CD4-positive, alpha-beta T cell treated with Interleukin-6 for 4 hours (primary cell): ENCODE results near the gene LCMT2.
A peak's percentile ranks its signal among the peaks of the same experiment; 100 is the strongest.
"Not testable (repeated sequence)": the region's sequence is repeated elsewhere in the genome, so short reads cannot be mapped to it uniquely, and the experiment has no call there.

ENCODE experiments used
- DNase-seq: peaks from one replicate; pipeline ENCODE4 v3.0.0-alpha.2; 2020; ENCODE audit warnings: mixed read lengths

The LCMT2 gene

DNA sequence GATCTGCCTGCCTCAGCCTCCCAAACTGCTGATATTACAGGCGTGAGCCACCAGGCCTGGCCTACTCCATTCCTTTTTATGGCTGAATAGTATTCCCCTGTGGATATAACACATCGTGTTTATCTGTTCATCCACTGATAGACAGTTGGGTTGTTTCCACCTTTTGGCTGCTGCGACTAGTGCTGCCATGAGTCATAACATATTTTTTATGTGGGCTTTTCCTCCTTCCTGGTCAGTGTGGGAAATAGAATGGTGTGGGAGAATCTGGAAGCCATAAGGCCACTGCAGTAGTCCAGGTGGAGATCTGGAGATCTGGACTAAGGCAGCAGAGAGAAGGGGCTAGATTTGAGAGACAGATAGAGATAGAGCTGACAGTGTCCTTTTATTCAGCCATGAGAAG, 16.2 kb downstream of the LCMT2 start:
- no peak for DNase-seq

DNA sequence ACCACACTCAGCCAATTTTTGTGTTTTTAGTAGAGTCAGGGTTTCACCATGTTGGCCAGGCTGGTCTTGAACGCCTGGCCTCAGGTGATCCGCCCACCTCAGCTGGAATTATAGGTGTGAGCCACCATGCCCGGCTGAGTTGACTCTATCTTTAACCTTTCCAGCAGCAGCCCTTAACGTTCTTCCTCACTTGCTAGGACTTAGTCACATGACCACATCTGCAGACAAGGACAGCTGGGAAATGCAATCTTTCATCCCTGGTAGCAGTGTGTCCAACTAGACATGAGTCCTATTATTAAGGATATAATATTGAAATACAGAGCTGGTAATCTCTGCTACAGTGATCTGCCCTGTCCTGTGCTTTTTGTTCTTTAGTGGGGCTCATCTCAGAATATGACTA, 18.0 kb downstream of the LCMT2 start:
- no peak for DNase-seq

DNA sequence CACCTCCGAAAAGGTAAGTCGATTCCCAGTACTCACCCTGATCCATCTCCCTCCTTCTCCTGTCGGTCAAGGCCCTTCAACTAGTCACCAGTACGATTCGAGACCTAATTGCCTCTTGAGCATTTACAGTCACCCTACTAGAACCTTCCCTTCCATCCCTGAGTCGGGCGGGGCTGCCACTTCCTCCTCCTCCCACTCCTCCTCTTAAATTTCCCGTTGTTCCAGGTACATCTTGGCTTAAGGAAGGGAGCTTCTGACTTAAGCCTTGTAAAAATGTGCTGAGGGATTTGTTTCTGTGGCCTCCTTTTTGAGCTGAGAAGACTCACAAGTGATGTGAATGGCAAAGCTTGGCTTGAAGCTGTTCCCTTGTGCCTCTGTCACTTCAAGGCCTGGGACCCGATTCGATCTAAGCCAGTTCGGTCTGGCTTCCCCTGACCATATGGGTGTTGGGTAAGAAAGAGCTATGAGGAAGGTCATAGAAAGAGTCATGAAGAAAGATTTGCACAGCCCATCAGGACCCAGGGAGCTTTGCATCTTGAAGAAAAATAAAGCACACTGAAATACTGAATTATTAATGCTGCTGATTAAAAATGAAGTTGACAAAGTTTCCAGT, 28.1 kb downstream of the LCMT2 start, which contains the start of gene TGM7:
TSS of gene TGM7 (minus strand) at position 51 of the 613 bp plus-strand sequence.
- DNase-seq, result no peak

DNA sequence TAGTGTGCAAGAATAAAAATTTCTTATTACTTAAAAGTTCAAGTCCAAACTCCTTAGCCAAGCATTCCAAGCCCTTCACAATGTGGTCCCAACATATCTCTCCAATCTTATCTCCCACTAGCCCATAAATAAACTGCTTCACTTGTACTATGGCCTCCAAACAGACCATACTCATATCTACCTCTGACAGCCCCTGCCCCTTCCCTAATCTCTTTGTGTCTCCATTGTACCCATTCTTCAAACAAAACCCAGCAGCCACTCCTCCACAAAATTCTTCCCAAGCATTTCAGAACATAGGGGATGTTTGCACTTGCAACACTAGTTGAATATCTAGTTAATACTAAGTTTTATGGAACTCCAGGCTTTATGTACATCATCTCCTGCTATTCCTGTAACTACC, 30.5 kb downstream of the LCMT2 start:
- no peak for DNase-seq

DNA sequence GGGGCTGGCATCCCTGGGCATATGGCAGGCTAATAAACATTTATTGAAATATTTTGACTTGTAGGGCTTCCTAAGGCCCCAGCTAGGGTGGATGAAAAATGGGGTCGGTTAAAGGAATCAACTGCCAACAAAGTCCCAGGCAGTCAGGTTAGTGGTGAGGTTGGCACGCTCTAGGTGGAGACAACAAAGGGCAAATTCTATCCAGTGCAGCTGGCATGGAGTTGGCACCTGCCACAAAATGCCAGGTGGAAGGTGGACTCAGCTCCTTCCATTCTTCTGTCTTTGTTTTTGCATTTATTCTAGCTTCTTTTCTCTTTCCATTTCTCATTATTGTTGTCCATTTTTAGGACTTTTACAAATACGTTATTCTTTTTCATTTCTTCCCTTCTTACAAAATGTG, 31.0 kb downstream of the LCMT2 start:
- DNase-seq, result no peak

DNA sequence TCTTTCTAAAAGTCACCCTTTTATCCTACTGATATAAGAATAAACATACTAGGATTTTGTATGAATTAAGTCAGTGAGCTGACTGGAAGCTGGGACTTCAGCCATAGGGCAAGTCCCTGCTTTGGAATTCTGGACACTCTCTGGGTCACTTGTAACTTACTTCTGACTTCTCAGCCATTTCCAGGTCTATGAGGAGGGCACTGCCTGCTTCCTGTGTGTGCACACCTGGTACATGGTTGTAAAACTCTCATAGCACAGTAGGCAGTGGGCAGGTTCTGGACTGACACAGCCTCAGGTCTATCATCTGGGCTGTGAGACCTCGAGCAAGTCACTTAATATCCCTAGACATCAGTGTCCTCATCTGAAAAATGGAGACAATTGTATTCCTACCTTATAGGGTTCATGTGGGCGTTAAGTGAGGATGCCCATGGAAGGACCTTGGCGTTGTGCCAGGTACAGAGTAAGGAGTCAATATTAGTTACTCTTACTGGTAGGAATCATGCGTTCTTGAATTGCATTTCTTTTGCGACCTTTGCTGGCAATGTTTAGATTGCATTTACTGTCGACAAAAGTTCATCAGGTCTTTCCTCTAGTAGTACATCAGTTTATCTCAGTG, 36.2 kb downstream of the LCMT2 start:
- no peak for DNase-seq

DNA sequence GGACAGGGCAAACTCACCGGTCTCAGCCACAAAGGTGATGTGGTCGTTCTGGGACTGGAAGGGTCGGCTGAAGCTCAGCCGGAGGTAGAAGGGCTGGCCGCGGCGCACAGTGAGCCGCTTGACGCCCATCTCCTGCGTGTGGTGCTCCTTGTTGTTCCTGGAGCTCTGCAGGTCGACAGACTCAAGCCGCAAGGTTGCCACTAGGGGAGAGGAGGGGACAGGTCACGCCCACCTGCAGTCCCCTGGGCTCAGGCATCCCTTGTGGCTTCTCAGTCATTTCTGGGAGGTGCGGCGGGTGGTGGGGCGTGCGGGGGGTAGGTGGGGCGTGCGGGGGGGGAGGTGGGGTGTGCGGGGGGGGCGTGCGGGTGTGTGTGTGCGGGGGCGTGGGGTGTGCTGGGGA, 36.9 kb downstream of the LCMT2 start:
- DNase-seq, result peak; percentile 8

DNA sequence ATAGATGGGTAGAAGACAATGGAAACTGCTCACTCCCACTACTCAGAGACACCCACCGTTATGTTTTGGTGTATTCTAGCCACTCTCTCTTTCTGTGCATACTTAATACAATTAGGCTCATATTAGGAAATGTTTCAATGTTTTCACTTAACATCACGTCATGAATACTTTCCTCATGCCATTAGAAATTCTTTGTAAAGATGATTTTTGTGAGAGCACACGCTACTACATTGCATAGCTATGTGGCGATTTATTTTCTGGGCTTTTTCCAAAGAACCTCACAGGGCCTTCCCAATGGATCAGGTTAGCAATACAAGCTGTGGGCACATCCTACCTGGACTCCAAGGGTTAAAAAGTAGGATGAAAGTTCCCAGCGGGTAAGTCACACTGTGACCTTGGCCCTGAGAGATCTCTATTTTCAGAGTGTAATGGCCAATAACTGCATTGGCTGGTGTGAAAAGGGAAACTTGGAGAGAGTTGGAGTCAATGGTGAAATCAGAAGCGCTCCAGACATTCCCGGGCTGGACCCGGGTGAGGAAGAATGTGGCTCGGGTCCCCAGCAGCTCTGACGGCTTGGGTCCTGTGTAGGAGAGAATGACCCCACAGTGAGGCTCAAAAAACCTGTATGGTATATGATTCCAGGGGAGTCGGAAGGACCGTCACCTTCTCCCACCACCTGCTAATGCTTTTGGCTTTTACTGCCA, 37.8 kb downstream of the LCMT2 start:
- DNase-seq, result no peak

DNA sequence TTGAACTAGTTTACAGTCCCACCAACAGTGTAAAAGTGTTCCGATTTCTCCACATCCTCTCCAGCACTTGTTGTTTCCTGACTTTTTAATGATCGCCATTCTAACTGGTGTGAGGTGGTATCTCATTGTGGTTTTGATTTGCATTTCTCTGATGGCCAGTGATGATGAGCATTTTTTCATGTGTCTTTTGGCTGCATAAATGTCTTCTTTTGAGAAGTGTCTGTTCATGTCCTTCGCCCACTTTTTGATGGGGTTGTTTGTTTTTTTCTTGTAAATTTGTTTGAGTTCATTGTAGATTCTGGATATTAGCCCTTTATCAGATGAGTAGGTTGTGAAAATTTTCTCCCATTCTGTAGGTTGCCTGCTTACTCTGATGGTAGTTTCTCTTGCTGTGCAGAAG, 40.7 kb downstream of the LCMT2 start:
- not testable (repeated sequence) for DNase-seq

DNA sequence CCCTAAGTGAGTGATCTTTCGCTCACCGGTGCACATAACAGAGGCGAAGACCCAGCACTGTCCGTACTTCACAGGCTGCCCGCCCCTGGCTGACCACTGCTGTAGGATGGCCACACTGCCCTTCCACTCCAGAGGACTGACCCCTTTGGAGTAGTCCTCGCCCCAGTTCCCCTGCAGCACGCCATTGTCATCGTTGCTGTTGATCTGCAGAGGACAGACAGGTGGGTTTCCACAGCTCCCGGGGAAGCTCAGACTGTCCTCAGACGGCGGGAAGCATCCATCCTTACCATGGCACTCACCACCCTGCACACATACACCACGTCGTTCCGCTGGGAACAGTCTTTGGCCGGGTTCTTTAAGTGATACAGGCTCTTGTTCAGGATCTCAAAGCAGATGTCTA, 43.1 kb downstream of the LCMT2 start:
- DNase-seq, result no peak

DNA sequence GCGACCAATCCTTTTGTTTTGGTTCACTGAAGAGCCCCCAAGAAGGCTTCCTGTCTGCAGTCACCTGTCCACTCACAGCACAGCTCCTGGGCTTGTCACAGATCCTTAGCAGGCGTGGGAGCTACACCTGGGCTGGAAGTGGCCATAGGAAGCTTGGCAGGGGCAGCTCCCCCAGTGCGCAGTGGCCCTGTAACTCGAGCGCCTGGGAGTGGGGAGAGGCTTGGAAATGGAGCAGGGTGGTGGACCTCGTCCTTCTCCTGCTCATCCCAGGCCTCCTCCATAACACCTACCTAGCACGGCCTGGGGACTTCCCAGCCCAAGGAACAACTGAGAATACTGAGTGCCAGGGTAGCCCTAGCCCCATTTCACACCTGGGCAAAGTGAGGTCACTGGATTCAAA, 44.3 kb downstream of the LCMT2 start:
- no peak for DNase-seq

DNA sequence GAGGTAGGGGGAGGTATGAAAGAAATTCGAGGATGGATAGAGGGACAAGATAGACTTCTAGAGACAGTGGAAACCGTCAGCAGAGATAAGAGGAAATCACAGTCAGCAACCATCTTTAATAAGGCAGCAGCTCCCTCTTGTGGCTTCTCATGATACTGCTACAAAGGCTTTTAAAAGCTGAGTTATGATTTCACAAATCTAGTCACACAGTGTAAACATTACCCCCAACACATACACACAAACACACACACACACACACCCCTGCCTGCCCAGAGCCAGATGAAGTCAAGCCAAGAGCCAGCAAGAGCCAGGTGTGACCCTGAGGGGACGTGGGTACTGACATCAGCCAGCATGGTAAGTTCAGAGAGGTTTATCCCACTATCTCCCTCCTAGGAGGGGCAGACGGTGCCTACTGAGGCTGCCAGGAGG, 44.8 kb downstream of the LCMT2 start:
- DNase-seq, result peak; percentile 60

DNA sequence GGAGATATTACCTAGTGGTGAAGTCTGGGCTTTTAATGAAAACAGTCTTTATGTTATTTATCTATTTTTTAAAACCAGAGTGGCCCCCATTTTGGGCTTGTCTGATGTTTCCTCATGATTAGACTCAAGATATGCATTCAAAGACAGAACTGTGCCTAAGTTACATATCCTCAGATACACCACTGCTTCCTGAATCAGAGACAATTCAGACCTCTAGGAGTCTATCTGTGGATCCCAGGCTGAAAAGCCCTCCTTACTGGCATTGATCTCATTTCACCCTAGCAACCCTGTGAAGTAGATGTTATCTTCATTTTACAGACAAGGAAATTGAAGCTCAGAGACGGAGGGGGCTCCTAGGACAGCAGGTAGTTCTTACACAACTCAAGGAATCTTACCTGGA, 46.8 kb downstream of the LCMT2 start:
- no peak for DNase-seq

DNA sequence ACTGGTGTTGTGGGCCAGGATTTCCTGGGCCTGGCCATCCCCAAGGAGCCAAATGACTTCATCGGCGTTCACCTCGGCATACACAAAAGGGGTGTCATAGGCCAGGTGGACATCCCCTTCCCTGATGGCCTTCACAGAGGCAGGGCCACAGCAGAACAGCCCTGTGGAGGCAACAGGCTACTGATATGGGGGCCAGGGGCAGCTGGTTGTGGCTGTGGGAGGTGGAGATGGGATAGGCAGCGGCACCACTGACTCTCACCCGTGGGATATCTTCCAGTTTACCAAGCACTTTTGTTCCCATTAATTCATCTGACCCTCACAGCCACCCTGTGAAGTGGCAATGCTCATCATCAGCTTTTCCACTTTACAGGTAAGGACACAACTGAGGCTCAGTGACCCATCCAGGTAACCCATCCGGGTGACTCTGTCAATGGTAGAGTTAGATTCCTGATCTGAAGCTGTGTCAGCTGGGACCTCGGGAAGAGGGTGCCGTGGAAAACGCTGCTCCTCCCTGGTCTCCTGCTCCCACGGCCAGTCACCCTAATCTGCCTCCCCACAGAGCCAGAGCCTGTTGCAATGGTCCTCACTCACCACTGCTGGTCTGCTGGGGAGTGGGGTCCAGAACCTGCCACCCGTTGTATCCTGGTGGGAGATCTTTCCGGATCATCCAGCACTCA, 48.3 kb downstream of the LCMT2 start:
- DNase-seq, result no peak

DNA sequence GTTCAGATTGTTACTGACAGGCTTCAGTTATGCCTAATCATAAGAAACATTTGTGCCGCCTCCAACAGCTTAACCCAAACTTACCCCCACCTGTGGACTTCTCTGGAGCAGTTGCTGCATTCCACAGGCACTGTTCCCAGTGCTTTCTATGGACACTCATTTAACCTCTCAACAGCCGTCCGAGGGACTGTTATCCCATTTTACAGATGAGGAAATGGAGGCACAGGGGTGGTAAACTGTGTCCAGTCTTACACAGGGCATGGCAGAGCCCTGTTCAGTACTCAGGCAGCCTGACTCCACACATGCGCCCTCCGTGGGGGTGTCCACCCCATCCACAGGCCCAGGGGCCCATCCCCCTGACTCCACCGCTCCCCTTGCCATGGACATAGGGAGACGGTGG, 49.4 kb downstream of the LCMT2 start:
- DNase-seq, result no peak

DNA sequence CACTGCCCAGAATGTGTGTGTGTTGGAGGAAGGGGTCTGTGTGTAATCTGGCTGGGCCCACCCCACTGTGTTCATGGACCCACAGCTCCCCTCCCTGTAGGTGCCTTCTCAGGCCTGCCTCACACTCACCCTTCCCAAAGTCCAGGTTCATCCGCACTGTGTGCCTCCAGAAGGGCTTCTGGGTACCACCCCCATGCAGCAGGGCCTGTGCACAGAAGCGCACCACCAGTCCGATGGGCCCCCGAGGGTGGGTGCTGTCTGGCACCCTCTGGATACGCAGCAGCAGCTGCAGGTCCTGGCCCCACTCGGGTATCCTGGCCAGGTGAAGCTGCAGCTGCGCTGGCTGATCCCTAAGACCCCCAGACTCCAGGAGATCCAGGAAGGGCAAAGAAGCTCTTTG, 50.9 kb downstream of the LCMT2 start:
- no peak for DNase-seq

DNA sequence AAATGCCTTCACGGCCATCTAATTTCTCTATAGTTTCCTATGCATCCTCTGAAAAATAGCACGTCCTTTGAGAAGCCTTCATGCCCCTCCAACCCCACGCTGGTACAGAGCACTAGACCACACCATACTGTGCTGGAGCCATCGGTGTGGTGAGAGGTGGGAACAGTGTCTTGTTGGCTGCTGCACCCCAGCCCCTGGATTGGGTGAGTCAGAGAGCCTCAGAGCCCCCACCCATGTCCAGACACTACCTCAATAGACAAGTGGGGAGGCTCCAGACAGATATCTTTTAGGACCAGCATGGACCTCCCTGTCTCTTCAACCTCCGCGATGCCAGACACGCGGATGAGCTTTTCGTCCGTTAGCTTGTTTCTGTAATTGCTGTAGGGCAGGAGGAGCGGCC, 51.5 kb downstream of the LCMT2 start:
- DNase-seq, result no peak

DNA sequence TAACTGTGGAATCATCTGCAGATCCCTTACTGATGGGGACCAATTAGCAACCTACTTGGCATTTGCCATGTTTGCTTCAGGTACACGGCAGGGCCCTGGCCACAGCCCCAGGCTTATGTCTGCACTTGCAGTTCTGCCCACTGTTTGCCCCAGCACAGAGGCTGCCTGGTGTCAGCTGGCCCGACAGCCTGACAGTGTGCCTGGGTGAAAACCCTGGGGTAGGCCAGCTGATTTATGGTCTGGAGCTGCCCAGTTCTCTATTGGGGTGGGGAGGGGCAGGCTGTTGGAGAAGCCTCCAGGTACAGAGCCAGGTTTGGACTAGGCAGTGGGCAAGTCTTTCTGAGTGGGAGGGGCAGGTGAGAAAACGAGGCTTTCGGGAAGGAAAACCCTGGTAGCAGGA, 52.5 kb downstream of the LCMT2 start:
- DNase-seq, result no peak

DNA sequence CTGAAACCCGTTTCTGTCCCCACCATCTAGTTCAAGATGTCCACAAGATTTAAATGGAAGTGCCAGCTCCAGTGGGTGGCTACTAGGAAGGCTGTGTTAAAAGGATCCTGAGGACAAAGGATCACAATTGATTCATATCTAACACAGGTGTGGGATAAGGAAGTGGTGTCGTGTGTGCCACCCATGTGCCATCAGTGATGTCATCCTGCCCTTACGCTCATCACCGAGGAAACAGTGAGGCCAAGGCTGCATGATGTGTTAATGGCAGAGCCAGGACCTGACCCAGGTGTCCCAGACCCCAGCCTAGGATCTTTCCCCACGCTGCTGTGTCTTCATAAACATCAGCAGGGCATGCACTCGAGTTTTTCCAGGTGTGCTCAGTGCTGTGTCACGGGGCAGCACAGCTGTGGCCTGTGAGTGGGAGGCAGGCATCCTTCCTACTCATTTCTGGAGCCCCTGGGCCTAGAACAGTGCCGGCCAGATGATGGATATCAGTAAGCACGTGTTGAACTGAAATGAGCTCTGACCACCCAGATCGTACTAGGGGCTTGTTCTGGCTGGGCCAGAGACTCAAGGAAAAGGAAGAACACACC, 53.0 kb downstream of the LCMT2 start:
- no peak for DNase-seq

DNA sequence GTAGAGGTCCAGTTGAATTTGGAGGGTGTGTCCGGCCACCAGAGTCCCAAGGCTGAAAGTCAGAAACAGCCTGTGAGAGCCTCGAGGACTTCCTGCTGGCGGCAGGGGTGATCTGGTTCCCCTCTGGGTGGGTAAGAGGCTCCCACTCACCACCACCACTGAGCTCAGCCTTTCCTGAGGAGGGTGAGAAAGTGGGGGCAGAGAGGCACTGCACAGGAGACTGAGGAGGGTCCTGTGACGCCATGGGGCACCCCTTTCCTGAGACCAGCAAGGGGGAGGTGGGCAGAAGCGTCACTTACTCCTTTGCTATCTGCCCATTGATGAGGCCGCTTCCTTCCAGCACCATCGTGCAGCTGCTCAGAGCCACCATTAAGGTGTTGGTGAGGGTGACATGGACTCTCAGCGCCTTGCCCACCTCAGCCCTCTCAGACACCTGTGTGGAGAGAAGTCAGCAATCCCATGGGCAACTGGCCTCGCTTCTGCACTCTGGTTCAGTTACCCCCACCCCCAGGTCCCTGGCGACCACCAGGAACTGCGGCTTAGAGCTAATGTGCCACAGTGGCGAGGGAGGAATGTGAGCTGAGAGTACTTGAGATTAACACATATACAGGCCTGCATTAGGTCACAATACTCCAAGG, 53.7 kb downstream of the LCMT2 start:
- no peak for DNase-seq

DNA sequence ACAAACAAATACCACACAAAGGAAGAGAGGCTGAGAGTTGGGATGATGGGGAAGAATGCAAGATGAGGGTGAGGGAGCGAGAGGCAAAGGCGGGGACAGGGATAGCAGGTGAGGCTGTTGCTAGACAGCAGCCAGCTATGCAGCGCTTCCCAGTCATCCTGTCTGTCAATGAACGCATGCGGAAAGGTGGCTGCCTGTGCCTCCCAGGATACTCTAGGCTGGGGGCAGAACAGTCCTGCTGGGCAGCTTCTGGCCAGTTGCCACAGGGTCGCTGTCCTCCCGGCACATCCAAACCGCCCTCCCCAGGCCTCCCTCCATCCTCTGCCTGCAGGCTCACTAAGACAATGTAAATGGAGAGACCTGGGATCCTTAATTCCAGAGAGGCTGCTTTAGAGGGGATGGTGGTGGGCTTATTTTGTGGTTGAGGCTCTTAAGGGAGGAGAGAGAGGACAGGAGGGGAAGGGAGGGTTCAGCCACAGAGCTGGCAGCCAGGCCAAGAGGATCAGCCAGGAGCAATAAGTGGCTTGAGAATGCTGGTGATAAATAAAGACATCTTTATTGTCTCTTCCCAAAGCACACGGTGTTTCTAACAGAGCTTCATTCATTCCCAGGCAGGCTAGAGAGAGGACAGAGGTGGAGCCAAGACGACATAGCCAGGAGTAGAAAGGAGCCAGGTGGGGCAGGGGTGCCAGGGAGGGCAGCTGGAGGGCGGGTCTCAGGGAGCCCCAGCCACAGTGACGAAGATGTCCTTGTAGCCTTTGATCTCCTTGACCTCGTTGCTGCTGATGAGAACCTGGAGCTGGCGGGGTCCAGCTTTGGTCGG, 54.4 kb downstream of the LCMT2 start:
- DNase-seq, result no peak

DNA sequence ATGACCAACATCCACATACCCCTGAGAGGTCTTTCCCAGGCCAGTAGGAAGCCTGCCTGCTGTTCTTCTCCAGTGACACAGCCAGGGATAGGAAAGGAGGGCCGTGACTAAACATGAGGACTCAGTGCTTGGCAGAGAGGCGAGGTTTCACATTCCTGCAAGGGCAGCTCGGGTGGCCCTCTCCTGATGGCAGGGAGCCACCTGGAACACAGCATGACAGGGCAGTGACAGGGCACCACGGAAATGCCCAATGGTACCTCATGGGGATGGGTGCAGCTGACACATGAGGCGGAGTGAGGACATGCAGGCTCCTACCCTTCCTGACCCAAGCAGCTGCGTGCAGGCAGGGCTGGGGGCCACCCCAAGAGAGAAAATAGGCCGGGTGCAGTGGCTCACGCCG, 56.2 kb downstream of the LCMT2 start:
- DNase-seq, result no peak
